ENCODE data around the gene TMCC3.

DNA sequence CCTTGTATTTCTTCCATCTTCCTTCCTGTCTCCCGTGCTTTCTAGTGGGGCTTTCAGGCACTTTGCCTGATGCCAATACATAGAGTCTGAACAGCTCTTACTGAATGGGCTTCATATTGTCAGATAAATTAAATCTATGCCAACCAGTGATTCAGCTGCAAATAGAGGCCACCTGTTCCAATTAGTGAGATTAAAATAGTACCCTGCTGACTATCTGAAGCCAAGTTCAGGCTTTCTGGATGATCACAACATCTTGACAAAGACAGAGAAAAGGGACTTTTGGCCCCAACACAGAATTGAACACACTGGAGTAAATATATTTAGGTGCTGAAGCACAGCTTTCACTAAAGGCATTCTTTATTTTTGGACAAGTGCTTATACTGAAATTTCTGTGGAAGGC is 11.8 kb downstream of the TMCC3 start:
- TF ChIP-seq POLR2AphosphoS5 (IDR thresholded peaks at IDR 0.05; ENCODE audit: control insufficient read depth, insufficient read depth, low read depth, low read length) (no peak), CREB1 (IDR thresholded peaks at IDR 0.05) (no peak), CREB1 (CRISPR knock-in tag; IDR thresholded peaks at IDR 0.05) (no peak), TBL1XR1 (IDR thresholded peaks at IDR 0.05; ENCODE audit: low read length in 2 of 2) (no peak), USF2 (CRISPR knock-in tag; IDR thresholded peaks at IDR 0.05) (no peak), RAD21 (CRISPR knock-in tag; conservative IDR thresholded peaks at IDR 0.05 in 1 of 2, IDR thresholded peaks at IDR 0.05 in 1 of 2) (no peak), TEAD1 (CRISPR knock-in tag; IDR thresholded peaks at IDR 0.05) (no peak)
- TF ChIP-seq, protein P1, sequence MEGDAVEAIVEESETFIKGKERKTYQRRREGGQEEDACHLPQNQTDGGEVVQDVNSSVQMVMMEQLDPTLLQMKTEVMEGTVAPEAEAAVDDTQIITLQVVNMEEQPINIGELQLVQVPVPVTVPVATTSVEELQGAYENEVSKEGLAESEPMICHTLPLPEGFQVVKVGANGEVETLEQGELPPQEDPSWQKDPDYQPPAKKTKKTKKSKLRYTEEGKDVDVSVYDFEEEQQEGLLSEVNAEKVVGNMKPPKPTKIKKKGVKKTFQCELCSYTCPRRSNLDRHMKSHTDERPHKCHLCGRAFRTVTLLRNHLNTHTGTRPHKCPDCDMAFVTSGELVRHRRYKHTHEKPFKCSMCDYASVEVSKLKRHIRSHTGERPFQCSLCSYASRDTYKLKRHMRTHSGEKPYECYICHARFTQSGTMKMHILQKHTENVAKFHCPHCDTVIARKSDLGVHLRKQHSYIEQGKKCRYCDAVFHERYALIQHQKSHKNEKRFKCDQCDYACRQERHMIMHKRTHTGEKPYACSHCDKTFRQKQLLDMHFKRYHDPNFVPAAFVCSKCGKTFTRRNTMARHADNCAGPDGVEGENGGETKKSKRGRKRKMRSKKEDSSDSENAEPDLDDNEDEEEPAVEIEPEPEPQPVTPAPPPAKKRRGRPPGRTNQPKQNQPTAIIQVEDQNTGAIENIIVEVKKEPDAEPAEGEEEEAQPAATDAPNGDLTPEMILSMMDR (IDR thresholded peaks at IDR 0.05 in 2 of 3, conservative IDR thresholded peaks at IDR 0.05 in 1 of 3; ENCODE audit: insufficient read depth in 2 of 3, low read depth in 1 of 3, low read length in 3 of 3): no peak

Measured in K562 (cell line).